K562 (cell line): ENCODE data around the gene ACSS1. TPM values are rescaled to one million over a fixed set of nuclear protein-coding genes. Genes with fewer than 3 reads are reported as not detected.

ENCODE experiments used
- ATAC-seq: fragments of 200-7000 bp; cut with Tn5 transposase; 3 replicates; pipeline ENCODE4 v1.9.1; 2020; ENCODE audit warnings: moderate library complexity
- BruUV-seq: library from RNA; stranded (reverse); fragments of 400-500 nt; replicated peaks from 2 replicates; lab custom pipeline; 2021; lab: Mats Ljungman, UMichigan
- CTCF ChIA-PET: fragments of 300-600 bp; formaldehyde crosslinking; extraction: SDS; loops from one replicate; lab custom pipeline; 2021; ENCODE audit warnings: low intra/inter-chr PET ratio; lab: Yijun Ruan, JAX
- POLR2A ChIA-PET: fragments of 300-600, 350-650 bp; sonication (Branson Sonifier 250); formaldehyde crosslinking; extraction: SDS; loops from one replicate; lab custom pipeline; 2021; ENCODE audit warnings: antibody characterized with exemption, inconsistent platforms; lab: Yijun Ruan, JAX
- DNase-seq, 4 experiments: peaks; one replicate each; pipeline versions ENCODE4 v3.0.0 to v3.0.0-alpha.2; 2011 to 2018; ENCODE audit warnings: low spot score in 3 of 4, mixed read lengths in 3 of 4; ENCODE audit errors: extremely low read depth in 1 of 4
- FAIRE-seq: peaks from 2 replicates; lab custom pipeline; 2011; peaks lifted over from hg19 to GRCh38; lab: Jason Lieb, UNC
- H2AFZ ChIP-seq: 2 replicates; pipeline ENCODE4 v1.6.0; 2011; ENCODE audit warnings: low read depth, low read length, control low read depth, inconsistent platforms
- H3K27ac ChIP-seq: fragments of 200-600 bp; 3 replicates; pipeline ENCODE4 v1.8.0; 2011; ENCODE audit warnings: low read depth, mild to moderate bottlenecking, control low read depth, inconsistent platforms, low read length, moderate library complexity, mixed read lengths; ENCODE audit errors: extremely low read depth
- H3K27me3 ChIP-seq, 2 experiments: fragments of 300-600 bp in 1 of 2; 2 replicates in 1 of 2; 3 replicates in 1 of 2; pipeline versions ENCODE4 v1.6.0 to v1.8.0; 2011; ENCODE audit warnings: inconsistent platforms in 2 of 2, low read length in 2 of 2, mild to moderate bottlenecking in 1 of 2, mixed read lengths in 1 of 2, moderate library complexity in 1 of 2; ENCODE audit not compliant: control insufficient read depth in 2 of 2, insufficient read depth in 2 of 2
- H3K36me3 ChIP-seq: fragments of 300-600 bp; 3 replicates; pipeline ENCODE4 v1.8.0; 2011; ENCODE audit warnings: mild to moderate bottlenecking, low read length, inconsistent platforms; ENCODE audit not compliant: control insufficient read depth, insufficient read depth
- H3K4me1 ChIP-seq, 2 experiments: fragments of 200-600 bp in 1 of 2; replicated peaks in 1 of 2; 2 replicates in 1 of 2; 3 replicates in 1 of 2; pipeline versions ENCODE4 v1.5.1 to v1.8.0; 2011; ENCODE audit warnings: inconsistent platforms in 2 of 2, low read length in 2 of 2, mild to moderate bottlenecking in 1 of 2, mixed read lengths in 1 of 2, moderate library complexity in 1 of 2; ENCODE audit not compliant: control insufficient read depth in 2 of 2, insufficient read depth in 2 of 2
- H3K4me2 ChIP-seq: 2 replicates; pipeline ENCODE4 v1.6.1; 2011; ENCODE audit warnings: low read length, control low read depth, inconsistent platforms, mixed read lengths; ENCODE audit not compliant: insufficient read depth
- H3K4me3 ChIP-seq: fragments of 200-600 bp; sonication (generic), shearing (Covaris generic); 2 replicates; pipeline ENCODE4 v1.5.1; 2016; ENCODE audit warnings: control low read depth, inconsistent platforms
- H3K79me2 ChIP-seq: fragments of 200-600 bp; 3 replicates; pipeline ENCODE4 v1.8.0; 2011; ENCODE audit warnings: low read length, inconsistent platforms; ENCODE audit not compliant: control insufficient read depth, insufficient read depth
- H3K9ac ChIP-seq, 2 experiments: 2 replicates each; pipeline versions ENCODE4 v1.6.0 to v1.6.1; 2011; ENCODE audit warnings: low read depth in 2 of 2, low read length in 2 of 2, control low read depth in 1 of 2, inconsistent platforms in 1 of 2, mild to moderate bottlenecking in 1 of 2, mixed read lengths in 1 of 2; ENCODE audit not compliant: insufficient read depth in 1 of 2
- H3K9me1 ChIP-seq: one replicate; pipeline ENCODE4 v1.6.0; 2011; ENCODE audit warnings: inconsistent platforms, mild to moderate bottlenecking, low read length, moderate library complexity; ENCODE audit not compliant: control insufficient read depth, insufficient read depth
- H3K9me3 ChIP-seq: replicated peaks from 2 replicates; pipeline ENCODE4 v1.5.1; 2011; ENCODE audit warnings: low read depth, low read length, inconsistent platforms; ENCODE audit not compliant: control insufficient read depth, insufficient read depth
- H4K20me1 ChIP-seq: replicated peaks from 2 replicates; pipeline ENCODE4 v1.6.1; 2011; ENCODE audit warnings: low read length, inconsistent platforms, mixed read lengths; ENCODE audit not compliant: control insufficient read depth, insufficient read depth
- ATF7 ChIP-seq: fragments of 450-650 bp; IDR thresholded peaks from 2 replicates; pipeline ENCODE4 v1.7.1; 2014; ENCODE audit warnings: mild to moderate bottlenecking, moderate library complexity
- FOXJ3 ChIP-seq: sonication (generic); formaldehyde crosslinking; IDR thresholded peaks from 2 replicates; pipeline ENCODE4 v1.4.0; 2020; ENCODE audit warnings: mild to moderate bottlenecking, missing genetic modification reagents
- ILK ChIP-seq: fragments of 450-650 bp; IDR thresholded peaks from 2 replicates; pipeline ENCODE4 v1.6.1; 2016; ENCODE audit warnings: missing genetic modification characterization, low read depth, mild to moderate bottlenecking, missing compliant biosample characterization, moderate library complexity, borderline replicate concordance
- KAT8 ChIP-seq: fragments of 450-650 bp; IDR thresholded peaks from 2 replicates; pipeline ENCODE4 v1.6.1; 2016; ENCODE audit warnings: low read depth, mild to moderate bottlenecking
- RBM15 ChIP-seq: fragments of 200-400 bp; formaldehyde crosslinking; IDR thresholded peaks from 2 replicates; pipeline ENCODE4 v1.6.1; 2018; ENCODE audit warnings: mild to moderate bottlenecking, low read length, moderate library complexity; ENCODE audit not compliant: insufficient read depth
- TEAD2 ChIP-seq: fragments of 450-650 bp; IDR thresholded peaks from 2 replicates; pipeline ENCODE4 v1.6.1; 2016; ENCODE audit warnings: missing genetic modification characterization, control low read depth, missing compliant biosample characterization
- ZBTB12 ChIP-seq: fragments of 250-450 bp; sonication (Bioruptor Pico); IDR thresholded peaks from 2 replicates; pipeline ENCODE4 v1.4.0; 2020
- WGBS: fragments of 100-300 bp; shearing (Covaris generic); methylation state at CpG from one replicate; pipeline ENCODE4 v1.1.6; 2016; ENCODE audit warnings: low coverage, mixed read lengths; ENCODE audit not compliant: insufficient coverage; ENCODE audit errors: missing lambda C conversion rate; 5-methylcytosine and 5-hydroxymethylcytosine counted together
- in situ Hi-C: fragments of 300-500 bp; cut with MboI; formaldehyde crosslinking; loops from 4 replicates; pipeline ENCODE4 v1.15.0; 2018; ENCODE audit warnings: inconsistent platforms, mixed read lengths
- intact Hi-C: fragments of 100-400 bp; cut with micrococcal nuclease; formaldehyde crosslinking; loops from 2 replicates; pipeline ENCODE4 v1.14.2; 2022
- polyA plus RNA-seq, 8 experiments: library from polyadenylated mRNA; depleted of rRNA in 4 of 8; stranded (reverse) in 5 of 8; unstranded in 3 of 8; fragments of >200 nt; fragmentation: Nextera tagmentation in 2 of 8; fragmentation: Illumina TruSeq in 1 of 8; extraction: Ambion mirVana in 2 of 8; extraction: Trizol in 1 of 8; gene quantifications; 2 replicates each; pipeline versions ENCODE4 v1.2.1 to v1.2.3, GENCODE V29; 2011 to 2014; ENCODE audit warnings: inconsistent platforms in 1 of 8, missing spikeins in 1 of 8
- total RNA-seq, 7 experiments: library from RNA; depleted of rRNA in 6 of 7; stranded (reverse); fragments of >200 nt in 6 of 7; fragmentation: Illumina TruSeq in 2 of 7; extraction: Trizol in 2 of 7; gene quantifications; 2 replicates each; pipeline versions ENCODE4 v1.2.1 to v1.2.3, GENCODE V29; 2011 to 2021; ENCODE audit warnings: low replicate concordance in 1 of 7

ACSS1 gene
- total and polyA plus RNA-seq, 9 of the 15 experiments (the other 6 are each of a cell fraction or from before 2014, with no cell fraction given), result 0.07 to 2.1 (median 0.27) TPM; not detected in 3

- peaks cover 35% of the 10 kb centered on the region; the same call in 2 of the 3 replicates for H3K36me3 ChIP-seq
- no peak overlapping the region for H3K4me3 ChIP-seq
- no peak for FAIRE-seq
- no peak overlapping the region for H3K9ac ChIP-seq
- H3K4me1 ChIP-seq, result no peaks in the 10 kb centered on the region
- no peaks in the 10 kb centered on the region for H4K20me1 ChIP-seq
- DNase-seq, result no peak
- no peak overlapping the region for H2AFZ ChIP-seq
- no peaks in the 10 kb centered on the region for H3K27me3 ChIP-seq
- no peak overlapping the region for H3K27ac ChIP-seq
- in situ Hi-C loops, result no loop called here
- no peaks in the 10 kb centered on the region for H3K9me1 ChIP-seq
- no peak overlapping the region for H3K4me2 ChIP-seq
- ATAC-seq, result no peak
- intact Hi-C loops, result no loop called here
- TF ChIP-seq RBM15 (no peak), ZBTB12 (CRISPR knock-in tag) (no peak), TEAD2 (tag) (no peak), KAT8 (no peak), ATF7 (no peak), ILK (no peak), FOXJ3 (no peak)
- H3K79me2 ChIP-seq, result no peaks in the 10 kb centered on the region
- no TSS peak for BruUV-seq
- WGBS, result no CpG with 5 or more reads among the region's 1 CpG
- ChIA-PET CTCF (no interaction called here), POLR2A (no interaction called here)
- no peaks in the 10 kb centered on the region for H3K9me3 ChIP-seq
Measured at GRCh38 chr20:24977336-24977735, 80.6 kb downstream of the ACSS1 start.
